ENCODE results near the gene NLRP10.

NLRP10 gene

DNA sequence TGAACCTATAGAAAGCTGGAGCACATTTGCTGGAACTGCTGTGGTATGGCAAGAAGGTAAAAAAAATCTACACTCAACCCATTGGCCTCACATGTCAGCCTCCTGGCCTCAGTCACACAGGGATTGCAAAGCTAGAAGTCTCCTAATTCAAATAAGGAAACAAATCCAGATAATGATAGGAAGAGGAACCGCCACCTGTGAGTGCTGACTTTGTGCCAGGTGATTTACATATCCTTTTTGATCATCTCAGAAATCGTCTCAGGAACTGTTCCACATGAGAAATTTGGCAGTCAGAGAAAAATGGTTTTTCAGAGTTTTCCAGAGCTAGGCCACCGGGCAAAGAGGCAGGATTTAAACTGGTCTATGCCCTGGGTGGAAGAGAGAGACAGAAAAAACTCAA, 986 bp downstream of the NLRP10 start:
- no peak for TF ChIP-seq CTCF (IDR thresholded peaks at IDR 0.05; ENCODE audit: insufficient read depth, low read depth, low read length, missing control alignments)
- DNase-seq (ENCODE audit: low read depth) = peak; percentile 21
- no peak overlapping the region for H3K4me3 ChIP-seq (ENCODE audit: low read length)

GRCh38 chr11:7955191-7955590, 10.1 kb downstream of the NLRP10 start:
- no peak overlapping the region for H3K4me3 ChIP-seq (ENCODE audit: low read length)
- no peak for DNase-seq (ENCODE audit: low read depth)
- no peak for TF ChIP-seq CTCF (IDR thresholded peaks at IDR 0.05; ENCODE audit: insufficient read depth, low read depth, low read length, missing control alignments)

GRCh38 chr11:7949934-7950333, 15.3 kb downstream of the NLRP10 start:
- TF ChIP-seq CTCF (IDR thresholded peaks at IDR 0.05; ENCODE audit: insufficient read depth, low read depth, low read length, missing control alignments) = no peak
- no peak for DNase-seq (ENCODE audit: low read depth)
- no peak overlapping the region for H3K4me3 ChIP-seq (ENCODE audit: low read length)

GRCh38 chr11:7944123-7944522, 21.1 kb downstream of the NLRP10 start:
- TF ChIP-seq CTCF (IDR thresholded peaks at IDR 0.05; ENCODE audit: insufficient read depth, low read depth, low read length, missing control alignments) = no peak
- no peak overlapping the region for H3K4me3 ChIP-seq (ENCODE audit: low read length)
- no peak for DNase-seq (ENCODE audit: low read depth)

DNA sequence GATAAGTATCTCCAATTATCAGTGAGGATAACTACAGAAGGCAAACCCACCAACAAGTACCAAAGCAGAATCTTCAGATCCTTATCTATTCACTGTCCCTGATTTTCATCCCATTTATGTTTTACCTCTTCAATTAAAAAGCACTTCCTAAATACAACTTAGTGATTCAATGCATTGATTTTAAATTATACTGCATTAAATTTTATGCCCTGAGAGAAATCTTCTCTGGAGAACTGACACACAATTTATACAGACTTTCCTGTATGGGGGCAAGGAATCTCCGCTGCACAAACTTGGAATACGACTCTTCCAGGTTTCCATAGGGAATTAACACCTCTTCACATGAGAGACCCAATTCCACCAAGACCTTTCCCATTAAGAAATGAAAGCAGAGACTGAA, 23.6 kb downstream of the NLRP10 start, which contains the start of gene OR10A3:
OR10A3 (minus strand) TSS at position 101 of the 400 bp plus-strand sequence. CDS start 2,188 bp downstream, outside the sequence.
- no peak for DNase-seq (ENCODE audit: low read depth)
- H3K4me3 ChIP-seq (ENCODE audit: low read length) = no peak within 1 kb of the TSS
- no peak for TF ChIP-seq CTCF (IDR thresholded peaks at IDR 0.05; ENCODE audit: insufficient read depth, low read depth, low read length, missing control alignments)

GRCh38 chr11:7941146-7941545, 24.1 kb downstream of the NLRP10 start:
- H3K4me3 ChIP-seq (ENCODE audit: low read length) = no peak overlapping the region
- no peak for TF ChIP-seq CTCF (IDR thresholded peaks at IDR 0.05; ENCODE audit: insufficient read depth, low read depth, low read length, missing control alignments)
- DNase-seq (ENCODE audit: low read depth) = no peak

- H3K4me3 ChIP-seq (ENCODE audit: low read length) = no peak overlapping the region
- no peak for TF ChIP-seq CTCF (IDR thresholded peaks at IDR 0.05; ENCODE audit: insufficient read depth, low read depth, low read length, missing control alignments)
- DNase-seq (ENCODE audit: low read depth) = peak; percentile 80
Observed at GRCh38 chr11:7936615-7937014, 28.6 kb downstream of the NLRP10 start.

All from epithelial cell of esophagus (primary cell).